Central memory CD8-positive, alpha-beta T cell (primary cell): ENCODE measurements around the gene RGS9.
"Not testable (repeated sequence)": the region's sequence is repeated elsewhere in the genome, so short reads cannot be mapped to it uniquely, and the experiment has no call there.

Source experiments
- ATAC-seq: fragments of 150-1000 bp; cut with Tn5 transposase; replicated peaks from 2 replicates; pipeline ENCODE4 v1.10.0; 2022; ENCODE audit warnings: mild to moderate bottlenecking, moderate FRiP score, moderate number of reproducible peaks; ENCODE audit not compliant: poor library complexity, severe bottlenecking; ENCODE audit errors: extremely low read depth
- DNase-seq, 2 donors: peaks; one replicate each; pipeline ENCODE4 v3.0.0; 2021; ENCODE audit warnings: low spot score in 2 of 2
- H3K27ac Mint-ChIP-seq: one replicate; pipeline ENCODE4 v1.8.0; 2022; ENCODE audit warnings: low read depth, mild to moderate bottlenecking, moderate library complexity, mixed read lengths
- H3K27me3 Mint-ChIP-seq: one replicate; pipeline ENCODE4 v1.8.0; 2022; ENCODE audit warnings: mixed read lengths
- H3K36me3 Mint-ChIP-seq: one replicate; pipeline ENCODE4 v1.8.0; 2022; ENCODE audit warnings: mild to moderate bottlenecking, moderate library complexity, mixed read lengths; ENCODE audit not compliant: insufficient read depth
- H3K4me1 Mint-ChIP-seq: one replicate; pipeline ENCODE4 v1.8.0; 2022; ENCODE audit warnings: mixed read lengths
- H3K4me3 Mint-ChIP-seq: one replicate; pipeline ENCODE4 v1.8.0; 2022; ENCODE audit warnings: mild to moderate bottlenecking, moderate library complexity, mixed read lengths
- H3K9me3 Mint-ChIP-seq: one replicate; pipeline ENCODE4 v1.8.0; 2022; ENCODE audit warnings: mixed read lengths

RGS9 gene

DNA sequence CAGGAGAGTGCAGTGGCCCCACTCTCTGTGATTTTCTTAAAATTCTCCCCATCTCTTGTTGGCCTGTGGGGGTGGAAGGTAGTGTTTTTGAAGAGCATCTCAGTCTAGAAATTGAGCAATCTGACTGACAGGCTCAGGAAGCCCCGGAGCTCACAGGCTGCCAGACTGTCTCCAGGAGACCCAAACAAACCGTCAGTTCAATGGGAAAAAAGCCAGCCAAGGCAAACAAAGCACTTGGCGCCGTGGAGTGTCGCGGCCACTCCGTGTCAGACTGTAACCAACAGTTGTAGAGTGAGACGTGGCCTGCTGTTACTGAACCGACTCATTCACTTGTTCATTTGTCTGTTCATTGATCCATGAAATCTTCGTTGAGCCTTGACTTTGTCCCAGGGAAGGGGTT, 33.7 kb downstream of the RGS9 start:
- Mint-ChIP-seq H3K4me1 (peaks cover 9% of the 10 kb centered on the region), H3K4me3 (no peak overlapping the region), H3K27me3 (no peaks in the 10 kb centered on the region), H3K27ac (no peak overlapping the region), H3K9me3 (no peaks in the 10 kb centered on the region), H3K36me3 (peaks cover 8% of the 10 kb centered on the region)
- ATAC-seq (no peak), DNase-seq (no peak)

GRCh38 chr17:65171752-65172151, 34.6 kb downstream of the RGS9 start:
- Mint-ChIP-seq H3K27ac (no peak overlapping the region), H3K4me1 (peaks cover 14% of the 10 kb centered on the region), H3K27me3 (no peaks in the 10 kb centered on the region), H3K9me3 (no peaks in the 10 kb centered on the region), H3K36me3 (peaks cover 6% of the 10 kb centered on the region), H3K4me3 (no peak overlapping the region)
- no peak for DNase-seq
- ATAC-seq, result no peak

- Mint-ChIP-seq H3K9me3 (peaks cover 6% of the 10 kb centered on the region), H3K27ac (no peak overlapping the region), H3K27me3 (no peaks in the 10 kb centered on the region), H3K36me3 (peaks cover 5% of the 10 kb centered on the region), H3K4me3 (no peak overlapping the region), H3K4me1 (peaks cover 23% of the 10 kb centered on the region)
- ATAC-seq (no peak), DNase-seq (no peak)
These were observed 35.4 kb downstream of the RGS9 start for GRCh38 chr17:65172496-65173136.

DNA sequence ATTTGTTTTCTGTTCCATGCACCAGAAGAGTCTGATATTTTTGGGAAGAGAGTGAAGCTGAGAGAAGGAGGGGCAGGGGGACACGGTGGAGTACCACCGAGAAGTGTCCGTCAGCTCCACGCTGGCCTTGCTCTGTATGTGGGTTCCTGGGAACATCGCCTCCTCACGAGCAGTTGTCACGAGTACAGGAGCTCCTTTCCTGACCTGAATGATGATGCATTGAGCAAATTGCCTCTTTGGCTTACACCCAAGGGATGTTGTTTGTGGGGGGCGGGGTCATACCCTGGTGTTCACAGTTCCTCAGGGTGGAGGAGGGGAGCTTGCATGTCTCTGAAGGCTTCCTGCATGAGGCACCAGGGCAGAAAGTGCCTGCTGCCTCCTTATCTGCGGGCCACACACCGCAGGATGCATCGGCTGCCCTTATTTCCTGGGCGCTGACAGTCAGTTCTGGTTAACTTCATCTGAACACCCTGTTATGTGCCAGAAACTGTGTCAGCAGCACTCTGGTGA, 36.2 kb downstream of the RGS9 start:
- peak; percentile 99 for ATAC-seq
- peaks cover 27% of the 10 kb centered on the region for H3K4me1 Mint-ChIP-seq
- no peak overlapping the region for H3K27ac Mint-ChIP-seq
- H3K27me3 Mint-ChIP-seq, result no peaks in the 10 kb centered on the region
- no peak overlapping the region for H3K4me3 Mint-ChIP-seq
- H3K36me3 Mint-ChIP-seq, result peaks cover 5% of the 10 kb centered on the region
- peak; percentile 53 to 79 for DNase-seq
- H3K9me3 Mint-ChIP-seq, result peaks cover 6% of the 10 kb centered on the region

DNA sequence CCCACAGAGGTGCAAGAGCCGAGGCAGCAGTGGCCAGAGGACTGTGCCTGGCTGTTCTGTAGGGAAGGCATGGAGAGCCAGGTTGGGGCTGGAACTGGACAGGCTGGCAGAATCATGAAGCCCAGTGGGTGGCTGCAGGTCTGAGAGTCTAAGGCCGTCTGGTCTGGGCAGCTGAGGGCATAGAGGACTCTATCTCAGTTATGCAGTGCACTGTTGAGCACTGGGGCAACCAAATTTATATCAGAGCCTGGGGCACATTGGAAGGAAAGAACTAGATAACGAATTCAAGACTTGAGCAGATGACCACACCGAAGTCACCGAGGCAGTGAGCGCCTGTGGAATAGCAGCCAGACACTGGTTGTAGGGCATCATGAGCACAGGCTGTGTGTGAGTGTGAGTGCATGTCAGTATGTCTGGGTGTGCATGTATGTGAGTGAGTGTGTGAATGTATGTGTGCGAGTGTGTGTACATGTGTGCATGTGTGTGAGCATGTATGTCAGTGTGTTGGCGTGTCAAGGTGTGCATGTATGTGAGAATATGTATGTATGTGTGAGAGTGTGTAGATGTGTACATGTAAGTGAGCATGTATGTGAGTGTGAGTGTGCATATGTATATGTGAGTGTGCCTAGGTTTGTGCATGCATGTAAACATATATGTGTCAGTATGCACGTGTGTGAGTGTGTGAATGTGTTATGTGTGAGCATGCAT, 37.0 kb downstream of the RGS9 start:
- no peak for ATAC-seq
- no peak for DNase-seq
- H3K27me3 Mint-ChIP-seq, result no peaks in the 10 kb centered on the region
- H3K9me3 Mint-ChIP-seq, result peaks cover 6% of the 10 kb centered on the region
- no peak overlapping the region for H3K27ac Mint-ChIP-seq
- H3K4me1 Mint-ChIP-seq, result peaks cover 33% of the 10 kb centered on the region
- peaks cover 5% of the 10 kb centered on the region for H3K36me3 Mint-ChIP-seq
- H3K4me3 Mint-ChIP-seq, result no peak overlapping the region

GRCh38 chr17:65174974-65175373, 37.8 kb downstream of the RGS9 start:
- ATAC-seq (no peak), DNase-seq (no peak)
- no peak overlapping the region for H3K4me3 Mint-ChIP-seq
- peaks cover 41% of the 10 kb centered on the region for H3K4me1 Mint-ChIP-seq
- H3K36me3 Mint-ChIP-seq, result peaks cover 9% of the 10 kb centered on the region
- H3K9me3 Mint-ChIP-seq, result peaks cover 6% of the 10 kb centered on the region
- H3K27me3 Mint-ChIP-seq, result no peaks in the 10 kb centered on the region
- H3K27ac Mint-ChIP-seq, result no peak overlapping the region

DNA sequence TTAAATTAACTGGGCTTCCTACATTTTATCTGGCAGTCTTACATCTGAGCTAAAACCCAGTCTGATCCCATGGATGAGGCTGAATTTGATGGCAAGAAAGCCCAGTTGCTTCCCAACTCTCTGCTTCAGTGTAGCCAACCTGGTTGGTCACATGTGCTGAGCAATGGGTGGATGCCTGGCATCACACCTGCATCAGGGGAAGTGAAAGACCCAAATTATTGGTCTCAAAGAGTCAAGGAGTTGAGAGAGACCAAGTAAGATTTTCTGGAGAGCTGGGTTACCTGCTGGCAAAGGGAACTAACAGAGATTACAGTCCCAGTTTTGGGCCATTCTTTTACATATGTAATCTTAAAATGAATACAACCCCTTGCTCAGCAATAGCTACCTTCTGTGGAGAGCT, 38.8 kb downstream of the RGS9 start:
- H3K9me3 Mint-ChIP-seq, result peaks cover 6% of the 10 kb centered on the region
- ATAC-seq, result no peak
- no peak for DNase-seq
- no peaks in the 10 kb centered on the region for H3K27me3 Mint-ChIP-seq
- H3K36me3 Mint-ChIP-seq, result peaks cover 9% of the 10 kb centered on the region
- no peak overlapping the region for H3K4me3 Mint-ChIP-seq
- H3K4me1 Mint-ChIP-seq, result peaks cover 51% of the 10 kb centered on the region
- H3K27ac Mint-ChIP-seq, result no peak overlapping the region

GRCh38 chr17:65176646-65177409, 39.7 kb downstream of the RGS9 start:
- Mint-ChIP-seq H3K4me1 (peaks cover 53% of the 10 kb centered on the region), H3K36me3 (peaks cover 9% of the 10 kb centered on the region), H3K27me3 (no peaks in the 10 kb centered on the region), H3K4me3 (no peak overlapping the region), H3K27ac (no peak overlapping the region), H3K9me3 (peaks cover 6% of the 10 kb centered on the region)
- ATAC-seq (no peak), DNase-seq (no peak)

DNA sequence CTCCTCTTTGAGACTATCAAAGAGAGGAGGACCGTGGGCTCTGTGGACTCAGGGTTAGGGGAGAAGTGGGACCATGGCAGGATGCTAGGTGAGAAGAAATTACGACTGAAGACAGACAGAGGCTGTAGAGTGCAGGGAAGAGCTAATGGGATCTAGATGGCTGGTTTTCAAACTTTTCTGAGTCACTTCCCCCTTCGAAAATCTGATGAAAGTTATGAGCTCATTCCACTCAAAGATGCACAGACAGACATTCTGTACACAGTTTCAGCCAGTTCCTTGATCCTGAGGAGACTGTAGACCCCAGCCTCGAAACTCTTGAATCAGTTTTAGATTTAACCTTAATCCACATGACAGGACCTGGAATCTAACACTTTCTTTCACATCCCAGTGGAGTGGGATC, 40.7 kb downstream of the RGS9 start:
- peaks cover 6% of the 10 kb centered on the region for H3K9me3 Mint-ChIP-seq
- ATAC-seq (no peak), DNase-seq (no peak)
- H3K27me3 Mint-ChIP-seq, result no peaks in the 10 kb centered on the region
- no peak overlapping the region for H3K4me3 Mint-ChIP-seq
- H3K36me3 Mint-ChIP-seq, result peaks cover 9% of the 10 kb centered on the region
- peaks cover 61% of the 10 kb centered on the region for H3K4me1 Mint-ChIP-seq
- H3K27ac Mint-ChIP-seq, result no peak overlapping the region

DNA sequence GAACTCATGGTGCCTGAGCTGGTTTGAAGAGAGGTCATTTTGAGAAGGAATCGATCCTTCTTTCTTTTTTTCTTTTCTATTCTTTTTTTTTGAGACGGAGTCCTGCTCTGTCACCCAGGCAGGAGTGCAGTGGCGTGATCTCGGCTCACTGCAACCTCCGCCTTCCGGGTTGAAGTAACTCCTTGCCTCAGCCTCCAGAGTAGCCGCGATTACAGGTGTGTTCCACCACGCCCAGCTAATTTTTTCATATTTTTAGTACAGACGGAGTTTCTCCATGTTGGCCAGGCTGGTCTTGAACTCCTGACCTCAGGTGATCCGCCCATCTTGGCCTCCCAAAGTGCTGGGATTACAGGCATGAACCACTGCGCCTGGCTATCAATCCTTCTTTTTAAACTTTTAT, 43.1 kb downstream of the RGS9 start:
- Mint-ChIP-seq H3K4me3 (peak overlapping the region; percentile 64), H3K27ac (peak overlapping the region; percentile 88), H3K4me1 (peaks cover 78% of the 10 kb centered on the region)
- not testable (repeated sequence) for ATAC-seq, DNase-seq, H3K36me3 Mint-ChIP-seq, H3K27me3 Mint-ChIP-seq, H3K9me3 Mint-ChIP-seq

DNA sequence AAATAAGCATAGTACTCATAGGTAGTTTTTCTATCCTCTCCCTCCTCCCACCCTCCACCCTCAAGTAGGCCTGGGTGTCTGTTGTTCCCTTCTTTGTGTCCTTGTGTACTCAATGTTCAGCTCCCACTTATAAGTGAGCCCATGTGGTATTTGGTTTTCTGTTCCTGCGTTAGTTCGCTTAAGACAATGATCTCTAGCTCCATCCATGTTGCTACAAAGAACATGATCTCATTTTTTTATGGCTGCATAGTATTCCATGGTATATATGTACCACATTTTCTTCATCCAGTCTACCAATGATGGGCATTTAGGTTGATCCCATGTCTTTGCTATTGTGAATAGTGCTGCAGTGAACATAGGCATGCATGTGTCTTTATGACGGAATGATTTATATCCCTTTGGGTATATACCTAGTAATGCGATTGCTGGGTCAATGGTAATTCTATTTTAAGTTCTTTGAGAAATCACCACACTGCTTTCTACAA, 43.6 kb downstream of the RGS9 start:
- H3K4me1 Mint-ChIP-seq, result peaks cover 80% of the 10 kb centered on the region
- ATAC-seq, H3K27me3 Mint-ChIP-seq, DNase-seq, H3K9me3 Mint-ChIP-seq, H3K36me3 Mint-ChIP-seq: not testable (repeated sequence)
- peak overlapping the region; percentile 88 for H3K27ac Mint-ChIP-seq
- H3K4me3 Mint-ChIP-seq, result peak overlapping the region; percentile 64

DNA sequence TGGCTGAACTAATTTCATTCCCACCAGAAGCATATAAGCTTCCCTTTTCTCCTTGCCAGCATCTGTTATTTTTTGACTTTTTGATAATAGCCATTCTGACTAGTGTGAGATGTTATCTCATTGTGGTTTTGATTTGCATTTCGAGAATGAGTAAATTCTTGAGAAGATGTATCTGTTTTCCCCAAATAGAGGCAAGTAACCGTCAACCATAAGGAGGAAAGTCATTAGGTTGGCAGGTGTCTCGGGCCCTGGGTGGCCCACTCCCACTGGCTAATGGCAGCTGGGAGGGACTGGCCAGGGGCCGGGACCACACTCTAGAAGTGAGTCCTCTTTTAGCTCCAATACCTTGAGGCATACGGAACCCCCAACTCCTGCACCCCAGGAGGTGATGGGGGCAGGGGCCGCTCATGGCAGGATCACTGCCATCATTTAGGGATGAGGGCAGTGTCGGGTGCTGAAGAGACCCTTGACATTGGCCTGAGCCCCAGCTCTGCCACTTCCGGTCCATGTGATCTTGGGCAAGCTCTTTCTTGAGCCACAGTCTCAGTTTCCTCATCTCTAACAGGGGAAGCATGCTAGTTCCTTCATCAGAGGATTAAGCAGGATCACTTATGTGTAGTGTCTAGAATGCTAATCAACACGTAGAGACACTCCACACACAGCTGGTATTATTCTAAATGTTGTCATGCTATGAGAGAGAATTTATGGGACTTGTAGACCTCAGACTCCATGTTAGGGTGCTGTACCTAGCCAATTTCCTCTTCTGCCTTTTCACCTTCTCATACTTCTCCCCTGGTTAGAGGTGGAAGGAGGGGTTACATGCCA, 44.3 kb downstream of the RGS9 start:
- Mint-ChIP-seq H3K4me3 (peak overlapping the region; percentile 64), H3K27ac (peak overlapping the region; percentile 88), H3K4me1 (peaks cover 78% of the 10 kb centered on the region), H3K36me3 (peaks cover 9% of the 10 kb centered on the region), H3K27me3 (no peaks in the 10 kb centered on the region), H3K9me3 (peaks cover 6% of the 10 kb centered on the region)
- no peak for DNase-seq
- no peak for ATAC-seq
